ENCODE data around the gene TRMT11.
"Not testable (repeated sequence)": the region's sequence is repeated elsewhere in the genome, so short reads cannot be mapped to it uniquely, and the experiment has no call there.

The TRMT11 gene

GRCh38 chr6:126048635-126049034, 62.3 kb downstream of the TRMT11 start:
- H2AFZ ChIP-seq (ENCODE audit: low read depth, low read length), result no peak overlapping the region
- H3K4me1 ChIP-seq (ENCODE audit: insufficient read depth, low read length), result no peaks in the 10 kb centered on the region
- H3K4me3 ChIP-seq (ENCODE audit: low read length), result no peak overlapping the region
- H3K36me3 ChIP-seq (ENCODE audit: insufficient read depth, low read length), result peaks cover 36% of the 10 kb centered on the region
- H3K27me3 ChIP-seq (ENCODE audit: insufficient read depth, low read length), result no peaks in the 10 kb centered on the region
- peaks cover 6% of the 10 kb centered on the region for H3K9me3 ChIP-seq (ENCODE audit: low read length)

GRCh38 chr6:126050795-126051194, 64.5 kb downstream of the TRMT11 start:
- H3K27me3 ChIP-seq (ENCODE audit: insufficient read depth, low read length), result no peaks in the 10 kb centered on the region
- no peak overlapping the region for H3K4me3 ChIP-seq (ENCODE audit: low read length)
- no peak overlapping the region for H2AFZ ChIP-seq (ENCODE audit: low read depth, low read length)
- no peaks in the 10 kb centered on the region for H3K9me3 ChIP-seq (ENCODE audit: low read length)
- H3K4me1 ChIP-seq (ENCODE audit: insufficient read depth, low read length), result no peaks in the 10 kb centered on the region
- H3K36me3 ChIP-seq (ENCODE audit: insufficient read depth, low read length), result peaks cover 31% of the 10 kb centered on the region

- H2AFZ ChIP-seq (ENCODE audit: low read depth, low read length), result no peak overlapping the region
- H3K4me3 ChIP-seq (ENCODE audit: low read length), result no peak overlapping the region
- no peaks in the 10 kb centered on the region for H3K4me1 ChIP-seq (ENCODE audit: insufficient read depth, low read length)
- no peaks in the 10 kb centered on the region for H3K27me3 ChIP-seq (ENCODE audit: insufficient read depth, low read length)
- peaks cover 26% of the 10 kb centered on the region for H3K36me3 ChIP-seq (ENCODE audit: insufficient read depth, low read length)
- H3K9me3 ChIP-seq (ENCODE audit: low read length), result no peaks in the 10 kb centered on the region
Observed at GRCh38 chr6:126051791-126052190, 65.5 kb downstream of the TRMT11 start.

- Histone ChIP-seq H3K4me1 (ENCODE audit: insufficient read depth, low read length) (no peaks in the 10 kb centered on the region), H3K27me3 (ENCODE audit: insufficient read depth, low read length) (no peaks in the 10 kb centered on the region), H2AFZ (ENCODE audit: low read depth, low read length) (no peak overlapping the region), H3K4me3 (ENCODE audit: low read length) (no peak overlapping the region), H3K36me3 (ENCODE audit: insufficient read depth, low read length) (peaks cover 20% of the 10 kb centered on the region), H3K9me3 (ENCODE audit: low read length) (no peaks in the 10 kb centered on the region)
Observed at GRCh38 chr6:126052485-126052884, 66.1 kb downstream of the TRMT11 start.

GRCh38 chr6:126054258-126054702, 67.9 kb downstream of the TRMT11 start:
- H3K4me3 ChIP-seq (ENCODE audit: low read length), result no peak overlapping the region
- H3K36me3 ChIP-seq (ENCODE audit: insufficient read depth, low read length), result peaks cover 11% of the 10 kb centered on the region
- no peaks in the 10 kb centered on the region for H3K9me3 ChIP-seq (ENCODE audit: low read length)
- no peaks in the 10 kb centered on the region for H3K4me1 ChIP-seq (ENCODE audit: insufficient read depth, low read length)
- no peaks in the 10 kb centered on the region for H3K27me3 ChIP-seq (ENCODE audit: insufficient read depth, low read length)
- no peak overlapping the region for H2AFZ ChIP-seq (ENCODE audit: low read depth, low read length)

- no peaks in the 10 kb centered on the region for H3K9me3 ChIP-seq (ENCODE audit: low read length)
- H2AFZ ChIP-seq (ENCODE audit: low read depth, low read length), result no peak overlapping the region
- H3K36me3 ChIP-seq (ENCODE audit: insufficient read depth, low read length), result peaks cover 11% of the 10 kb centered on the region
- no peaks in the 10 kb centered on the region for H3K27me3 ChIP-seq (ENCODE audit: insufficient read depth, low read length)
- no peak overlapping the region for H3K4me3 ChIP-seq (ENCODE audit: low read length)
- H3K4me1 ChIP-seq (ENCODE audit: insufficient read depth, low read length), result no peaks in the 10 kb centered on the region
Observed at GRCh38 chr6:126054802-126055201, 68.5 kb downstream of the TRMT11 start.

- H3K4me1 ChIP-seq (ENCODE audit: insufficient read depth, low read length), result no peaks in the 10 kb centered on the region
Observed at GRCh38 chr6:126055449-126055848, 69.1 kb downstream of the TRMT11 start.

GRCh38 chr6:126056355-126057004, 70.1 kb downstream of the TRMT11 start:
- H3K36me3 ChIP-seq (ENCODE audit: insufficient read depth, low read length), result peaks cover 12% of the 10 kb centered on the region
- H3K9me3 ChIP-seq (ENCODE audit: low read length), result no peaks in the 10 kb centered on the region
- H3K27me3 ChIP-seq (ENCODE audit: insufficient read depth, low read length), result no peaks in the 10 kb centered on the region
- H3K4me1 ChIP-seq (ENCODE audit: insufficient read depth, low read length), result no peaks in the 10 kb centered on the region
- H3K4me3 ChIP-seq (ENCODE audit: low read length), result no peak overlapping the region
- H2AFZ ChIP-seq (ENCODE audit: low read depth, low read length), result no peak overlapping the region

More at GRCh38 chr6:126055449-126055848, 69.1 kb downstream of the TRMT11 start:
- no peak overlapping the region for H2AFZ ChIP-seq (ENCODE audit: low read depth, low read length)
- no peaks in the 10 kb centered on the region for H3K27me3 ChIP-seq (ENCODE audit: insufficient read depth, low read length)
- no peak overlapping the region for H3K4me3 ChIP-seq (ENCODE audit: low read length)
- H3K36me3 ChIP-seq (ENCODE audit: insufficient read depth, low read length), result peaks cover 14% of the 10 kb centered on the region
- H3K9me3 ChIP-seq (ENCODE audit: low read length), result no peaks in the 10 kb centered on the region

GRCh38 chr6:126058085-126058484, 71.7 kb downstream of the TRMT11 start:
- not testable (repeated sequence) for H3K27me3 ChIP-seq (ENCODE audit: insufficient read depth, low read length); H2AFZ ChIP-seq (ENCODE audit: low read depth, low read length); H3K9me3 ChIP-seq (ENCODE audit: low read length); H3K4me3 ChIP-seq (ENCODE audit: low read length); H3K36me3 ChIP-seq (ENCODE audit: insufficient read depth, low read length); H3K4me1 ChIP-seq (ENCODE audit: insufficient read depth, low read length)

GRCh38 chr6:126060400-126060799, 74.1 kb downstream of the TRMT11 start:
- no peak overlapping the region for H2AFZ ChIP-seq (ENCODE audit: low read depth, low read length)

GRCh38 chr6:126063512-126064146, 77.3 kb downstream of the TRMT11 start:
- peaks cover 3% of the 10 kb centered on the region for H3K36me3 ChIP-seq (ENCODE audit: insufficient read depth, low read length)
- no peak overlapping the region for H3K4me3 ChIP-seq (ENCODE audit: low read length)
- H3K27me3 ChIP-seq (ENCODE audit: insufficient read depth, low read length), result no peaks in the 10 kb centered on the region
- H3K4me1 ChIP-seq (ENCODE audit: insufficient read depth, low read length), result no peaks in the 10 kb centered on the region
- no peak overlapping the region for H2AFZ ChIP-seq (ENCODE audit: low read depth, low read length)
- peaks cover 3% of the 10 kb centered on the region for H3K9me3 ChIP-seq (ENCODE audit: low read length)

More at GRCh38 chr6:126060400-126060799, 74.1 kb downstream of the TRMT11 start:
- Histone ChIP-seq H3K4me3 (ENCODE audit: low read length) (no peak overlapping the region), H3K36me3 (ENCODE audit: insufficient read depth, low read length) (peaks cover 3% of the 10 kb centered on the region), H3K9me3 (ENCODE audit: low read length) (no peaks in the 10 kb centered on the region), H3K4me1 (ENCODE audit: insufficient read depth, low read length) (no peaks in the 10 kb centered on the region), H3K27me3 (ENCODE audit: insufficient read depth, low read length) (no peaks in the 10 kb centered on the region)

GRCh38 chr6:126064257-126064747, 78.0 kb downstream of the TRMT11 start:
- H3K4me1 ChIP-seq (ENCODE audit: insufficient read depth, low read length), result no peaks in the 10 kb centered on the region
- H3K9me3 ChIP-seq (ENCODE audit: low read length), result peaks cover 3% of the 10 kb centered on the region
- no peak overlapping the region for H2AFZ ChIP-seq (ENCODE audit: low read depth, low read length)
- H3K27me3 ChIP-seq (ENCODE audit: insufficient read depth, low read length), result no peaks in the 10 kb centered on the region
- H3K36me3 ChIP-seq (ENCODE audit: insufficient read depth, low read length), result peaks cover 3% of the 10 kb centered on the region
- H3K4me3 ChIP-seq (ENCODE audit: low read length), result no peak overlapping the region

- H3K4me1 ChIP-seq (ENCODE audit: insufficient read depth, low read length), result no peaks in the 10 kb centered on the region
- H3K4me3 ChIP-seq (ENCODE audit: low read length), result no peak overlapping the region
- H3K9me3 ChIP-seq (ENCODE audit: low read length), result peaks cover 3% of the 10 kb centered on the region
- peaks cover 3% of the 10 kb centered on the region for H3K36me3 ChIP-seq (ENCODE audit: insufficient read depth, low read length)
- no peak overlapping the region for H2AFZ ChIP-seq (ENCODE audit: low read depth, low read length)
- H3K27me3 ChIP-seq (ENCODE audit: insufficient read depth, low read length), result no peaks in the 10 kb centered on the region
Observed at GRCh38 chr6:126064748-126065401, 78.5 kb downstream of the TRMT11 start.
